ENCODE measurements around the gene CCL28. TPM values are rescaled to one million over a fixed set of nuclear protein-coding genes. Genes with fewer than 3 reads are reported as not detected.

Gene CCL28
- total RNA-seq, 2 donors from 2014 or later = 56.8 to 116 TPM

DNA sequence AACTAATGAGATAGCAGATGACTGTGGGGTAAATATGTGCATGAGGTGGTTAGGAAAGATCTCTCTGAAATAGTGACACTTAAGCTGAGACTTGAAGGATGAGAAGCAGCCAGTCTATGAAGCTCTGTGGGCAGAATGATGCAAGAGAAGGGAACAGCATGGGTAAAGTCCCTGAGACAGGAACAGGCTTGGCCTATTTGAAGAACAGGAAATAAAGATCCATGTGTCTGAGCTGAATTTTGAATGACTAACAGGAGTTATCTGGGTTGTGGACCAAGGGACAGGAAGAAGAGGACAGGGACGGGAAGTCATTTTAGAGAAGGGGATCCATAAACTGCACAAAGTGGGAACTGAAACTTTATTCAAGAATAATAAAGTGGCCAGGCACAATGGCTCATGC lies 73.3 kb downstream of the CCL28 start:
- intact Hi-C loops (cut with DNase I) = no loop called here
- Histone ChIP-seq H3K4me1 (no peaks in the 10 kb centered on the region), H3K36me3 (no peaks in the 10 kb centered on the region), H3K27me3 (no peaks in the 10 kb centered on the region), H3K9ac (ENCODE audit: low read depth in 2 of 2, low read length in 2 of 2) (no peak overlapping the region), H3K27ac (no peak overlapping the region), H3K9me3 (no peaks in the 10 kb centered on the region), H3K4me3 (no peak overlapping the region)
- TF ChIP-seq, protein P1, sequence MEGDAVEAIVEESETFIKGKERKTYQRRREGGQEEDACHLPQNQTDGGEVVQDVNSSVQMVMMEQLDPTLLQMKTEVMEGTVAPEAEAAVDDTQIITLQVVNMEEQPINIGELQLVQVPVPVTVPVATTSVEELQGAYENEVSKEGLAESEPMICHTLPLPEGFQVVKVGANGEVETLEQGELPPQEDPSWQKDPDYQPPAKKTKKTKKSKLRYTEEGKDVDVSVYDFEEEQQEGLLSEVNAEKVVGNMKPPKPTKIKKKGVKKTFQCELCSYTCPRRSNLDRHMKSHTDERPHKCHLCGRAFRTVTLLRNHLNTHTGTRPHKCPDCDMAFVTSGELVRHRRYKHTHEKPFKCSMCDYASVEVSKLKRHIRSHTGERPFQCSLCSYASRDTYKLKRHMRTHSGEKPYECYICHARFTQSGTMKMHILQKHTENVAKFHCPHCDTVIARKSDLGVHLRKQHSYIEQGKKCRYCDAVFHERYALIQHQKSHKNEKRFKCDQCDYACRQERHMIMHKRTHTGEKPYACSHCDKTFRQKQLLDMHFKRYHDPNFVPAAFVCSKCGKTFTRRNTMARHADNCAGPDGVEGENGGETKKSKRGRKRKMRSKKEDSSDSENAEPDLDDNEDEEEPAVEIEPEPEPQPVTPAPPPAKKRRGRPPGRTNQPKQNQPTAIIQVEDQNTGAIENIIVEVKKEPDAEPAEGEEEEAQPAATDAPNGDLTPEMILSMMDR (IDR thresholded peaks at IDR 0.05) = no peak
- DNase-seq = no peak

DNA sequence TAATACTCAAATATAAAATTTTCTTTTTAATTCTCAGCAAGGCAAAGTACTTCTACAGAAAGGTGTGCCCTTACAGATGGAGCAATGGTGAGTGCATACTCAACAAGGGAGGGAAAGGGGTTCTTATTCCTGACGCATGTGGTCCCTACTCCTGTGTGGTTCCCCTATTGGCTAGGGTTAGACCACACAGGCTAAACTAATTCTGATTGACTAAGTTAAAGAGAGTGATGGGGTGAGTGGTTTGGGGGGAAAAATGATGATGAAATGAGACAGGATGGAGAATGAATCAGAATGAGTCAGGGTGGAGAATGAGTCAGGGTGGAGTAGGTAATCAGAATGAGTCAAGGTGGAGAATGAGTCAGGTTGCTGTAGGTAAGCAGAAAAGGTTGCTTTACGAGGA lies 76.0 kb downstream of the CCL28 start:
- no peak overlapping the region for H3K9ac ChIP-seq (ENCODE audit: low read depth in 2 of 2, low read length in 2 of 2)
- no peak for DNase-seq
- H3K9me3 ChIP-seq = no peaks in the 10 kb centered on the region
- H3K36me3 ChIP-seq = no peaks in the 10 kb centered on the region
- no peak overlapping the region for H3K4me3 ChIP-seq
- no peak overlapping the region for H3K27ac ChIP-seq
- H3K4me1 ChIP-seq = no peaks in the 10 kb centered on the region
- no peaks in the 10 kb centered on the region for H3K27me3 ChIP-seq
- intact Hi-C loops (cut with DNase I) = no loop called here
- TF ChIP-seq, protein P1 (IDR thresholded peaks at IDR 0.05) = no peak

DNA sequence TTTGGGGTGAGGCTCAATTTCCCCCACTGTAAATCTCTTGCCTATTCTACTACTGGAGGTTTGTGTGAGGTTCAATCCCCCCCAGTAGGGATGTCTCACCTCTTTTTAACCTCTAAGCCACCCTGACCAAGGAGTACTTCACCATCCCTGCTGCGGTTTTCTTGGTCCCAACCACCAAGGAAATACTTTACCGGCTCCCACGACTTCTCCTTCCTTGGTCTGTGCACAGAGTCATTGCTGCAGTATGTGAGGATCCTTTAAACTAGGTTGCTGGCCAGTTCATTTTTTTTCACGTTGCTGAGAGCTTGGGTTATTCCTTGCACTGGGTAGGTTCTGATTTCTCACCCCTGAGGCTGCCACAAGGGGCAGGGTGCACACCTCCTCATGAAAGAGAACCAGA lies 76.5 kb downstream of the CCL28 start:
- DNase-seq = no peak
- no peak overlapping the region for H3K9ac ChIP-seq (ENCODE audit: low read depth in 2 of 2, low read length in 2 of 2)
- no peaks in the 10 kb centered on the region for H3K9me3 ChIP-seq
- no peaks in the 10 kb centered on the region for H3K27me3 ChIP-seq
- intact Hi-C loops (cut with DNase I) = no loop called here
- no peaks in the 10 kb centered on the region for H3K36me3 ChIP-seq
- no peak overlapping the region for H3K4me3 ChIP-seq
- TF ChIP-seq, protein P1 (IDR thresholded peaks at IDR 0.05) = no peak
- H3K27ac ChIP-seq = no peak overlapping the region
- no peaks in the 10 kb centered on the region for H3K4me1 ChIP-seq

DNA sequence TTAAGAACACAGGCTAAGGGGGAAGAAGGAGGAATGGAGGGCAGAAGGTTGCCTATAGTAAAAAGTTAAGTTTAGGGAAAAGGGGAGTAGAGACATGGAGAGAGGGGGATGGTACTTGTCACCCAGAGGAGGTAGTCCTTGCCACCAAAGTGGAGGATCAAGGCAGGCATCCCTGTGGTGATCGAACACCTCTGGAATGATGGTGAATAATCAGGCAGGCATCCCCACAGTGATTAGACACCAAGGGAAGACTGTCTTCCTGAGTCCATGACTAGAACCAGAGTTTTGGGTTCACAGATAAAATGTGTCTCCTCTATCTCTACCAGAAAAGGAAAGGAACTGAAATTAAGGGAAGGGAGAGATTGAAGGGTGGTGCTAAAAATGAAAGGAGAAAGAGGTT lies 79.8 kb downstream of the CCL28 start:
- Histone ChIP-seq H3K4me1 (no peaks in the 10 kb centered on the region), H3K36me3 (no peaks in the 10 kb centered on the region), H3K4me3 (no peak overlapping the region), H3K27ac (no peak overlapping the region), H3K9me3 (no peaks in the 10 kb centered on the region), H3K27me3 (no peaks in the 10 kb centered on the region), H3K9ac (ENCODE audit: low read depth in 2 of 2, low read length in 2 of 2) (no peak overlapping the region)
- TF ChIP-seq, protein P1 (IDR thresholded peaks at IDR 0.05) = no peak
- DNase-seq = no peak
- intact Hi-C loops (cut with DNase I) = no loop called here

Other genes with a start within 250 kb of the CCL28 start
- under 1 TPM in 1 of 2 donors, not detected in 1; 0.42 TPM for gene NIM1K, start 220.2 kb downstream of the CCL28 start, total RNA-seq
- 100 to 1,000 TPM in 1 of 2 donors, 10 to 100 TPM in 1; 95.1 to 498 TPM for gene HMGCS1, start 99.0 kb downstream of the CCL28 start, total RNA-seq
- gene TMEM267, start 71.5 kb upstream of the CCL28 start, total RNA-seq = 10 to 100 TPM in 1 of 2 donors, 1 to 10 TPM in 1; 7.3 to 11.8 TPM
- 1 to 10 TPM; 1.9 to 5.0 TPM for gene C5orf34, start 102.8 kb upstream of the CCL28 start, total RNA-seq
- 10 to 100 TPM; 53.1 to 65.6 TPM for gene PAIP1, start 144.7 kb upstream of the CCL28 start, total RNA-seq
- gene NNT, start 190.8 kb upstream of the CCL28 start, total RNA-seq = 100 to 1,000 TPM in 1 of 2 donors, 10 to 100 TPM in 1; 81.3 to 148 TPM